Lung (tissue), 16 donors: Measurements from ENCODE around the gene GPR6. TPM values are rescaled to one million over a fixed set of nuclear protein-coding genes. Genes with fewer than 3 reads are reported as not detected.

Experiments used
- ATAC-seq: fragments of 200-7000 bp; cut with Tn5 transposase; one replicate; pipeline ENCODE4 v1.9.1; 2020; ENCODE audit warnings: moderate number of reproducible peaks; ENCODE audit not compliant: insufficient read depth, low FRiP score
- DNase-seq, 3 donors: peaks; one replicate each; pipeline ENCODE4 v3.0.0-alpha.2; 2013 to 2017
- H3K27ac ChIP-seq, 2 donors: one replicate each; pipeline ENCODE4 v1.5.1; 2013; ENCODE audit warnings: mild to moderate bottlenecking in 2 of 2, moderate library complexity in 2 of 2, control low read depth in 1 of 2, inconsistent platforms in 1 of 2, low read depth in 1 of 2, low read length in 1 of 2
- H3K27me3 ChIP-seq, 3 donors: one replicate each; pipeline ENCODE4 v1.5.1; 2013; ENCODE audit warnings: low read length in 2 of 3; ENCODE audit not compliant: control insufficient read depth in 3 of 3, insufficient read depth in 3 of 3
- H3K36me3 ChIP-seq, 4 donors: one replicate each; pipeline ENCODE4 v1.5.1; 2013; ENCODE audit warnings: low read length in 4 of 4, mild to moderate bottlenecking in 1 of 4, moderate library complexity in 1 of 4; ENCODE audit not compliant: control insufficient read depth in 4 of 4, insufficient read depth in 4 of 4
- H3K4me1 ChIP-seq, 5 donors: one replicate each; pipeline ENCODE4 v1.5.1; 2013; ENCODE audit warnings: low read length in 5 of 5, mild to moderate bottlenecking in 2 of 5, moderate library complexity in 1 of 5; ENCODE audit not compliant: control insufficient read depth in 5 of 5, insufficient read depth in 5 of 5
- H3K4me3 ChIP-seq: one replicate; pipeline ENCODE4 v1.5.1; 2013; ENCODE audit warnings: mild to moderate bottlenecking, control low read depth, moderate library complexity
- H3K9ac ChIP-seq, 2 donors: one replicate each; pipeline ENCODE4 v1.5.1; 2013; ENCODE audit warnings: low read length in 2 of 2, control low read depth in 1 of 2; ENCODE audit not compliant: insufficient read depth in 1 of 2
- H3K9me3 ChIP-seq, 4 donors: one replicate each; pipeline ENCODE4 v1.5.1; 2013; ENCODE audit warnings: low read length in 3 of 4, mild to moderate bottlenecking in 1 of 4, moderate library complexity in 1 of 4; ENCODE audit not compliant: control insufficient read depth in 4 of 4, insufficient read depth in 3 of 4
- CTCF ChIP-seq: IDR thresholded peaks from 2 replicates; pipeline ENCODE4 v1.5.1; 2012; ENCODE audit warnings: mild to moderate bottlenecking; ENCODE audit errors: control extremely low read depth, extremely low read depth
- WGBS, 2 donors: extraction: QIAGEN DNeasy Blood & Tissue Kit; methylation state at CpG; one replicate each; pipeline ENCODE4 v1.1.7; 2013; 5-methylcytosine and 5-hydroxymethylcytosine counted together
- long read RNA-seq, 5 donors: transcript quantifications; one replicate each; lab custom pipeline, GENCODE V29; 2026
- polyA plus RNA-seq, 2 donors: library from polyadenylated mRNA; stranded (reverse); fragments of 200-250 nt; gene quantifications; one replicate each; pipeline ENCODE4 v1.2.1, GENCODE V29; 2013
- total RNA-seq, 2 donors: library from RNA; depleted of rRNA in 1 of 2; stranded (reverse); fragments of >200 nt in 1 of 2; gene quantifications; one replicate each; pipeline ENCODE4 v1.2.1, GENCODE V29; 2014 to 2021
- donor health status: control.
- donor health status: control.
- donor health status: Bipolar disorder and iron deficiency.
- donor health status: healthy.
- donor health status: DM: yes; HTN: yes; CAD: no.

The GPR6 gene, protein sequence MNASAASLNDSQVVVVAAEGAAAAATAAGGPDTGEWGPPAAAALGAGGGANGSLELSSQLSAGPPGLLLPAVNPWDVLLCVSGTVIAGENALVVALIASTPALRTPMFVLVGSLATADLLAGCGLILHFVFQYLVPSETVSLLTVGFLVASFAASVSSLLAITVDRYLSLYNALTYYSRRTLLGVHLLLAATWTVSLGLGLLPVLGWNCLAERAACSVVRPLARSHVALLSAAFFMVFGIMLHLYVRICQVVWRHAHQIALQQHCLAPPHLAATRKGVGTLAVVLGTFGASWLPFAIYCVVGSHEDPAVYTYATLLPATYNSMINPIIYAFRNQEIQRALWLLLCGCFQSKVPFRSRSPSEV
- not detected for total RNA-seq
- polyA plus RNA-seq = not detected
- long read RNA-seq, donor 1 = 0 reads
- long read RNA-seq, donor 2 = 0 reads
- long read RNA-seq, donor 3 = 0 reads
- long read RNA-seq, donor 4 = 0 reads
- long read RNA-seq, donor 5 = 0 reads

DNA sequence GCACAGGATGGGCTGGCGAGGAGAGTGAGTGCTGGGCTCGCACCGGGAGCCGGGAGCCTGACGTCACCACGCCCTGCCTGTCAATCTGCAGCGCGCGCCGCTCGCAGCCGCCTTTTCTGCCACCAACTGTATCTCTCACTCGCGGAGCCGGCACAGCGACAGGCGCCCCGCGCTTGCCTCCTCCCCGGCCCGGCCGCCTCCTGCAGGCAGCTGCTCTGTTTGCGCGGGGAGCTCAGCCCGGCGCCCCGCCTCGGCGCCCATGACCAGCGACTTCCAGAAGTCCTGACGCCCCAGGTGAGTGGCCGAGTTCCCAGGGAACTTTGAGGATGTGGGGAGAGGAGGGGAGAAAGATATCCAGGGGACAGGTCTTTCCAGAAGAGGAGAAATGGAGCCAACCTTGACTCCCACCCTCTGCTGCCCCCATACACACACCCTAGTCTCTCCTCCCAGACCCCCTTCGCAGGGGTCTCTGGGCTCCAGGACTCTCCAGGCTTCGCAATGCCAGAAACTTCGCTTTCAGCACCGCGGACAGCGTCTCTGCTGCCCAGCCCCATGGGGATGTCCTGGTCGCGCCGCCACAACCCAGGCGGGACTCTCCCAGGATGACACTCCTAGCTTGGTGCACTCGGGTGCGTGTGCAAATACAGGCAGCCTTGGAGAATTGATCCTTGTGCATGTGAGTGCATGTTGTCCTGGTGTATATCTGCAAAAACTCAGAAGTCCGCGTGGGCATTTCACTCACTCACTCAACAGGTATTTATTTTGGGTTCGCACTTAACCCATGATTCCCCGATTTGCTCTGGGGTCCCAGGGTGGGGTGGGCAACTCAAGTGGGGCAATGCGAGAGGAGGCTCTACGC lies at the start of gene GPR6:
TSS of gene GPR6 (plus strand) at position 138 of the 859 bp plus-strand sequence. CDS start 802 bp downstream, outside the sequence.
- peak; percentile 53 for ATAC-seq
- TF ChIP-seq CTCF = no peak
- Histone ChIP-seq H3K27me3 (peaks cover 16 to 34% (median 17%) of the 10 kb centered on the region in 3 donors), H3K36me3 (no peaks in the 10 kb centered on the region), H3K9me3 (peaks cover 0 to 16% (median 0%) of the 10 kb centered on the region in 4 donors), H3K9ac (no peak within 1 kb of the TSS), H3K27ac (no peak within 1 kb of the TSS), H3K4me1 (peaks cover 0 to 2% (median 0%) of the 10 kb centered on the region in 5 donors), H3K4me3 (no peak within 1 kb of the TSS)
- 5 to 6% methylated on average over 50 of the region's 50 CpGs for WGBS, 2 donors
- peak; percentile 74 to 85 (median 79) for DNase-seq

DNA sequence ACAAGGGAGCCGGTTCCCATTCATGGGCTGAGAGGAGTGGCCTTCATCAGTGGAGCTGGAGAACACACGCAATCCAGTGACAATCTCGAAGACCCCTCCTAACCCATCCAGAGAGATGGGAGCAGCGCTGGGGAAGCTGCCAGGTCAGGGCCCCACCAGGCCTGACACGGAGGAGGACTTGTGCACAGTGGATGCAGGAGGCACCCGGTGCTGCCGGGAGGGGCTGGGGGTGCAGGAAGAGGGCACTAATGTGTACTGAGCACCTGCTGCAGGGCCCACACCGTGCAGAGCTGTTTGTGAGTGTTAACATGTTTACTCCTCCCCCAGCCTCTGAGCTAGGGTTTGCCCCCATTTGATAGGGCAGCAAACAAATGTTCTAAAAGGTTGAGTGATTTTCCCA lies 43.8 kb upstream of the GPR6 start:
- 89 to 96% methylated on average over 8 of the region's 8 CpGs for WGBS, 2 donors
- H3K4me1 ChIP-seq = no peaks in the 10 kb centered on the region
- no peak for DNase-seq
- ATAC-seq = no peak
- H3K36me3 ChIP-seq = no peaks in the 10 kb centered on the region
- TF ChIP-seq CTCF = no peak
- H3K9me3 ChIP-seq = peaks cover 0 to 2% (median 0%) of the 10 kb centered on the region in 4 donors
- no peak overlapping the region for H3K9ac ChIP-seq
- no peak overlapping the region for H3K27ac ChIP-seq
- no peak overlapping the region for H3K4me3 ChIP-seq
- no peaks in the 10 kb centered on the region for H3K27me3 ChIP-seq

DNA sequence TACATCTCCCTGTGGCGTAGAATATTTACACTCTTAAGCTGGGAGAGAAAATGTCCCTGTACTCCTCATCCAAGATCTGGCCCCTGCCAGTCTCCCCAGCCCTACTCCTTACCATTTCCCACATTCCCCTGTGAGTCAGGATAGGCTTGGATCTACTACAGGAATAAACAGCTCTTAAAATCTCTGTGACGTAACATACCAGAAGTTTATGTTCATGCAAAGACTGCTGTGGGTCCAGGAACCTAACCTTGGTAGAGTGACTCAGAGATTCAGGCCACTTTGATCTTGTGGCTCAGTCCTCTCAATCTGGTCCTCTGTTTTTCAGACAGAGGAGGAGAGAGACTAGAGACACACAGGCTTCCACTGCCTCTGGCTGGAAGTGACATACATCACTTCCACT lies 38.5 kb upstream of the GPR6 start:
- no peaks in the 10 kb centered on the region for H3K36me3 ChIP-seq
- no peak for TF ChIP-seq CTCF
- H3K27me3 ChIP-seq = no peaks in the 10 kb centered on the region
- no peak overlapping the region for H3K27ac ChIP-seq
- H3K9me3 ChIP-seq = peaks cover 0 to 2% (median 0%) of the 10 kb centered on the region in 4 donors
- H3K4me1 ChIP-seq = no peaks in the 10 kb centered on the region
- DNase-seq (no peak), ATAC-seq (no peak)
- no peak overlapping the region for H3K9ac ChIP-seq
- WGBS, 2 donors = 93% methylated on average over 2 of the region's 2 CpGs
- no peak overlapping the region for H3K4me3 ChIP-seq
